ENCODE results near the gene SLC38A11. TPM values are rescaled to one million over a fixed set of nuclear protein-coding genes. Genes with fewer than 3 reads are reported as not detected.

SLC38A11 gene
- polyA plus RNA-seq, 1 donor (not counting 4 experiments of a cell fraction or from before 2014, with no cell fraction given): not detected

DNA sequence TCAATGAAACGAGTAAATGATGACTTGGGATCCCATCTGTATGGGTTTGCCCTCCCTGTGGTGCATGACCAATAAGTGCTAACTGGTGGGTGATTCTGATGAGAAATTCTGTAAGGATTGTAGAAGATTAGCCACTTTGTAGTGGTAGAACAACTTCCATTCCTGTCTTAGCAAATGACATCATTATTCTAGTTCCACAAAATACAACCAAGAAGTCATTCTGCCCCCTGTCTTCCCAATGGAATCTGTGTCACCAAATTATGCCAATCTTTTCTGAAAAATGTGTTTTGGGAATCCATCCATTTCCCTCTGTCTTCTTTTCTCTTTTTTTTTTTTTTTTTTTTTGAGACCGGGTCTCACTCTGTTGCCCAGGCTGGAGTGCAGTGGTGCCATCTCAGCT is 48.4 kb downstream of the SLC38A11 start:
- FAIRE-seq (no peak), DNase-seq (ENCODE audit: low read depth, low spot score) (no peak)
- H3K9me3 ChIP-seq (ENCODE audit: control insufficient read depth, low read depth, low read length): no peaks in the 10 kb centered on the region
- no peak overlapping the region for H3K9ac ChIP-seq (ENCODE audit: control insufficient read depth, extremely low read depth, insufficient read depth, low read length)
- H2AFZ ChIP-seq (ENCODE audit: control insufficient read depth, low read length): no peak overlapping the region
- no peaks in the 10 kb centered on the region for H4K20me1 ChIP-seq (ENCODE audit: control insufficient read depth, extremely low read depth, insufficient read depth, low read length)
- no peaks in the 10 kb centered on the region for H3K9me1 ChIP-seq (ENCODE audit: control insufficient read depth, extremely low read depth, insufficient read depth, low read length)
- TF ChIP-seq CTCF (optimal IDR thresholded peaks at IDR 0.05 in 1 of 3, IDR thresholded peaks at IDR 0.05 in 1 of 3, conservative IDR thresholded peaks at IDR 0.05 in 1 of 3; ENCODE audit: extremely low read depth in 1 of 3, insufficient read depth in 2 of 3, low read length in 3 of 3): no peak
- no peak overlapping the region for H3K4me2 ChIP-seq (ENCODE audit: control insufficient read depth, extremely low read depth, insufficient read depth, low read depth, low read length)
- no peaks in the 10 kb centered on the region for H3K27me3 ChIP-seq (ENCODE audit: control insufficient read depth, extremely low read depth, insufficient read depth, low read length)
- H3K36me3 ChIP-seq (ENCODE audit: control insufficient read depth in 2 of 2, extremely low read depth in 1 of 2, insufficient read depth in 2 of 2, low read length in 2 of 2): no peaks in the 10 kb centered on the region
- dilution Hi-C loops (cut with MboI; ENCODE audit: extremely low pct_ligation_motif_present, low sequenced_read_pairs): no loop called here
- H3K79me2 ChIP-seq (ENCODE audit: control insufficient read depth, insufficient read depth, low read length): no peaks in the 10 kb centered on the region
- no peak overlapping the region for H3K4me3 ChIP-seq (ENCODE audit: control insufficient read depth in 2 of 3, extremely low read depth in 1 of 3, insufficient read depth in 2 of 3, low read depth in 1 of 3, low read length in 3 of 3)
- H3K27ac ChIP-seq (ENCODE audit: control insufficient read depth, insufficient read depth, low read length): no peak overlapping the region
- peaks cover 16% of the 10 kb centered on the region for H3K4me1 ChIP-seq (ENCODE audit: control insufficient read depth, extremely low read depth, insufficient read depth, low read length)

GRCh38 chr2:164905307-164905706 is 50.0 kb downstream of the SLC38A11 start:
- no peak for DNase-seq (ENCODE audit: low read depth, low spot score)
- no peak overlapping the region for H3K27ac ChIP-seq (ENCODE audit: control insufficient read depth, insufficient read depth, low read length)
- H3K27me3 ChIP-seq (ENCODE audit: control insufficient read depth, extremely low read depth, insufficient read depth, low read length): no peaks in the 10 kb centered on the region
- H3K9me1 ChIP-seq (ENCODE audit: control insufficient read depth, extremely low read depth, insufficient read depth, low read length): no peaks in the 10 kb centered on the region
- peaks cover 11% of the 10 kb centered on the region for H3K4me1 ChIP-seq (ENCODE audit: control insufficient read depth, extremely low read depth, insufficient read depth, low read length)
- no peak overlapping the region for H2AFZ ChIP-seq (ENCODE audit: control insufficient read depth, low read length)
- H3K9ac ChIP-seq (ENCODE audit: control insufficient read depth, extremely low read depth, insufficient read depth, low read length): no peak overlapping the region
- dilution Hi-C loops (cut with MboI; ENCODE audit: extremely low pct_ligation_motif_present, low sequenced_read_pairs): no loop called here
- no peak for TF ChIP-seq EZH2 (IDR thresholded peaks at IDR 0.05; ENCODE audit: low read length)
- no peaks in the 10 kb centered on the region for H3K79me2 ChIP-seq (ENCODE audit: control insufficient read depth, insufficient read depth, low read length)
- no peak overlapping the region for H3K4me2 ChIP-seq (ENCODE audit: control insufficient read depth, extremely low read depth, insufficient read depth, low read depth, low read length)
- no peak overlapping the region for H3K4me3 ChIP-seq (ENCODE audit: control insufficient read depth in 2 of 3, extremely low read depth in 1 of 3, insufficient read depth in 2 of 3, low read depth in 1 of 3, low read length in 3 of 3)
- no peaks in the 10 kb centered on the region for H3K9me3 ChIP-seq (ENCODE audit: control insufficient read depth, low read depth, low read length)
- FAIRE-seq: no peak
- H3K36me3 ChIP-seq (ENCODE audit: control insufficient read depth in 2 of 2, extremely low read depth in 1 of 2, insufficient read depth in 2 of 2, low read length in 2 of 2): no peaks in the 10 kb centered on the region
- H4K20me1 ChIP-seq (ENCODE audit: control insufficient read depth, extremely low read depth, insufficient read depth, low read length): no peaks in the 10 kb centered on the region

DNA sequence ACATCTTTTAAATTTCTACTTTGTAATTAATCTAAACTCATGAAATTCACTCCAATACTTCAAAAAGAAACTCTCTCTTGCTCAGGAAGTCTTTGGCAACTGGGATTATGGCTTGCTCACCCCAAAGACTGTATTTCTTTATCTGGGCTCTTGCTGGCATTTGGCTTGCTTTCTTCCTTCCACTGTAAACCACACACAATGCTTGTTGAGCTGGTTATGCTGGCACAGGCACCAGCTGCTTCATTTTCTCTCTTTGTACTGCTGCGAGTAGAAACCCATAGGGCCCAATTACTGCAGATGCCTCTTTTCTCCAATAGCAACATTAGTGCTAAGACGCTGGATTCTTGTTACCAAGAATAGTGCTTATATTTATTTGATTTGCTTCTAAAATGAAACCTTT is 51.4 kb downstream of the SLC38A11 start:
- Histone ChIP-seq H3K9ac (ENCODE audit: control insufficient read depth, extremely low read depth, insufficient read depth, low read length) (no peak overlapping the region), H4K20me1 (ENCODE audit: control insufficient read depth, extremely low read depth, insufficient read depth, low read length) (no peaks in the 10 kb centered on the region), H2AFZ (ENCODE audit: control insufficient read depth, low read length) (peak overlapping the region; percentile 53), H3K4me3 (ENCODE audit: control insufficient read depth in 2 of 3, extremely low read depth in 1 of 3, insufficient read depth in 2 of 3, low read depth in 1 of 3, low read length in 3 of 3) (no peak overlapping the region), H3K4me1 (ENCODE audit: control insufficient read depth, extremely low read depth, insufficient read depth, low read length) (peaks cover 5% of the 10 kb centered on the region), H3K27me3 (ENCODE audit: control insufficient read depth, extremely low read depth, insufficient read depth, low read length) (no peaks in the 10 kb centered on the region), H3K27ac (ENCODE audit: control insufficient read depth, insufficient read depth, low read length) (no peak overlapping the region), H3K9me3 (ENCODE audit: control insufficient read depth, low read depth, low read length) (no peaks in the 10 kb centered on the region), H3K79me2 (ENCODE audit: control insufficient read depth, insufficient read depth, low read length) (no peaks in the 10 kb centered on the region), H3K4me2 (ENCODE audit: control insufficient read depth, extremely low read depth, insufficient read depth, low read depth, low read length) (no peak overlapping the region), H3K36me3 (ENCODE audit: control insufficient read depth in 2 of 2, extremely low read depth in 1 of 2, insufficient read depth in 2 of 2, low read length in 2 of 2) (no peaks in the 10 kb centered on the region), H3K9me1 (ENCODE audit: control insufficient read depth, extremely low read depth, insufficient read depth, low read length) (no peaks in the 10 kb centered on the region)
- peak; percentile 34 for FAIRE-seq
- dilution Hi-C loops (cut with MboI; ENCODE audit: extremely low pct_ligation_motif_present, low sequenced_read_pairs): no loop called here
- no peak for TF ChIP-seq CTCF (optimal IDR thresholded peaks at IDR 0.05 in 1 of 3, IDR thresholded peaks at IDR 0.05 in 1 of 3, conservative IDR thresholded peaks at IDR 0.05 in 1 of 3; ENCODE audit: extremely low read depth in 1 of 3, insufficient read depth in 2 of 3, low read length in 3 of 3)
- TF ChIP-seq EZH2 (IDR thresholded peaks at IDR 0.05; ENCODE audit: low read length): no peak
- no peak for DNase-seq (ENCODE audit: low read depth, low spot score)

Measured in keratinocyte (primary cell).